NCI-H1436 (cell line): ENCODE data around the gene OR10H5.
"Not testable (repeated sequence)": the region's sequence is repeated elsewhere in the genome, so short reads cannot be mapped to it uniquely, and the experiment has no call there.

Experiments
- DNase-seq: peaks from one replicate; lab custom pipeline; 2025; lab: John Stamatoyannopoulos, UW

Gene OR10H5, protein sequence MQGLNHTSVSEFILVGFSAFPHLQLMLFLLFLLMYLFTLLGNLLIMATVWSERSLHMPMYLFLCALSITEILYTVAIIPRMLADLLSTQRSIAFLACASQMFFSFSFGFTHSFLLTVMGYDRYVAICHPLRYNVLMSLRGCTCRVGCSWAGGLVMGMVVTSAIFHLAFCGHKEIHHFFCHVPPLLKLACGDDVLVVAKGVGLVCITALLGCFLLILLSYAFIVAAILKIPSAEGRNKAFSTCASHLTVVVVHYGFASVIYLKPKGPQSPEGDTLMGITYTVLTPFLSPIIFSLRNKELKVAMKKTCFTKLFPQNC

DNA sequence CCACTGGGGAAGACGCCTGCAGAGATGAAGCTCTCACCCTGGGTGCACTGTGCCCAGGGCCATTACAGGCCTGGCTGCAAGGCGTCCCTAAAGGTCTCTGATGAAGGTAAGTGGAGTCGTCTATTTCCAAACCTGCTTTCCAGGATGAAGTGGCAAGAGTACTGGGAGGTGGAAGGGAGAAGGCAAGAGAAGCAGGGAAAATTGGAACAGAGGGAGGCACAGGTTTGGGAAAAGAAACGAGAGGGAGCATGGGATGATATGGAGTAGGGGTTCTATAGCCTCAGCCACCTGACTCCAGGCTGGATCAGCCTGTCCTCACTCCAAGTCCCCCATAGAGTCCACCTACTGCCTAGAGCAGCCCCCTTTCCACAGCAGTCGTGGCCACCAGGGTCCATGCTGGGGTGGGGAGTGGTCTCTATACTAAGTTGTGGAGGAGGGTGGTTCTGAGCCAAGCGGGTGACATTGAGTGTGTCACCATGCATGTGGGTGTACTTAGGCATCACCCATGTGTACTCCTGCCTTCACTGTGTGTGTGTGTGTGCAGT lies at the start of gene OR10H5:
OR10H5 (plus strand) TSS at position 51 of the 545 bp plus-strand sequence. CDS start 6,388 bp downstream, outside the sequence.
- no peak for DNase-seq

DNA sequence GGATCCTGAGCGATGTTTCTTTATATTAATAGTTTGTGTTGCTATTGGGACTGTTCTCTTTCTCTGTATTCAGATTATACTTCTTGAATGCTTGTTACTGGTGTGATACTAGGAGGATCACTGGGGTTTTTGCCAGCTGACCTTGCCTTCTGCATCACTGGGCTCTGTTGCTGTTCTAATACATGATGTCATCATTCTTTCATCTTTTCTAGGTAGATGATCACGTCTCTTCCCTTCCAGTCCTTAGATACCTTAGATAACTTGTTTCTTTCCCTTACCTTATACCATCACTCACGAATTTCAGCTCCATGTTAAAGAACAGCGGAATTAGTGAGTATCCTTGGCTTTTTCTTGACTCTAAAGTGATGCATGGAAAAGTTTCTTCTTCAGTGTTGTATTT lies 49.7 kb upstream of the OR10H5 start, which contains the start of gene OR10H3:
OR10H3 (plus strand) TSS at position 264 of the 400 bp plus-strand sequence. CDS start 3,408 bp downstream, outside the sequence.
- DNase-seq, result no peak

DNA sequence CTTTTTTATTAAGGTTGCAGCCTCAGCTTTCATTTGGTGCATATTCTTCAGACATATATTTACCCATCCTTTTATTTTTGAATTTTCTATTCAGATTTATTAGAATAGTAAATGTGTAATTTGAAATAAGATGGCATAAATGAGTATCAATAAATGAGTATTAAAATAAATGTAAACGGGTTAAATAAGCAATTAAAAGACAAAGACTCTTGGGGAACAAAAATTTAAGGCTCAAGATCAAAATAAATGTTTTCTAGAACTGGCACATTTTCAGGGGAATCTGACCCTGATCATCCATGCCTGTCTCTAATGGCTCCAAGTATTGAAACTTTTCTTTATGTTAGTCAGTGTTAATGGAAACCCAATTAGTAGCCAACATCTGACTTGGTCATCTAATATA lies 46.7 kb upstream of the OR10H5 start:
- no peak for DNase-seq

DNA sequence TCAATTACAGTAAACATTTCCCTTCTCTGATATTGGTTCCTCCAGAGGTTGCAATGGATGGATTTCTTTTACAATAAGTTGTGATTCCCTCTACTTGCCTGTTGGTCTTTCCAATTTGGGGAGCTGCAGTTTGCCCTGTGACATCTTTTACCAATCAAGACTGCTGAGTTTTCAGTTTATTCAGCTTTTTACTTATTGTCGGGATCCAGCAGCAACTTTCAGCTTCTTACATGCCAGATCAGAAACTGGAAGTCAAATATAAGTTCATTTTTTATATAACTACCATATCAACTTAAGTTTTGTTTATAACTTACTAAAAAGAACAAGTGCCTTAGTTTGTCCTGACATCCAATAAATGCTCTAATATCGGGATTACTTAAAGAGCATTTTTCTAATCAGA lies 39.2 kb upstream of the OR10H5 start:
- no peak for DNase-seq

DNA sequence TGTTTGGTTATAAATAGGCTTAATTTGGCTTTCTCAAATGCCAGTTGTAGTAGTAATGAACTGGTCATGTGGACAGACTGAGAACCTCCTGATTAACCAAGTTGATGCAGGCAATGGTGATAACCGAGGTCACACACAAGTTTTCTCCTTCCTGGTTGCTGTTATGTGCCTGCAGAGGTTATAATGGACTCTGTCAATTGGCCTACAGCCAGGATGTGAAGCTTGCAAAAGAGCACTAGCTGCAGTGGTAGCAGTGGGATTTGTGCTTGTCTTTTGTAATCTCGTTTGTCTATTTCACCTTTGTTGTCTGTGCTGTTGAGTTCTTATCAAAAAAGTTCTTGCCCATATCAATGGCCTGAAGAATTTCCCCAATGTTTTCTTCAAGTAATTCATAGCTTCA lies 29.1 kb upstream of the OR10H5 start:
- no peak for DNase-seq

DNA sequence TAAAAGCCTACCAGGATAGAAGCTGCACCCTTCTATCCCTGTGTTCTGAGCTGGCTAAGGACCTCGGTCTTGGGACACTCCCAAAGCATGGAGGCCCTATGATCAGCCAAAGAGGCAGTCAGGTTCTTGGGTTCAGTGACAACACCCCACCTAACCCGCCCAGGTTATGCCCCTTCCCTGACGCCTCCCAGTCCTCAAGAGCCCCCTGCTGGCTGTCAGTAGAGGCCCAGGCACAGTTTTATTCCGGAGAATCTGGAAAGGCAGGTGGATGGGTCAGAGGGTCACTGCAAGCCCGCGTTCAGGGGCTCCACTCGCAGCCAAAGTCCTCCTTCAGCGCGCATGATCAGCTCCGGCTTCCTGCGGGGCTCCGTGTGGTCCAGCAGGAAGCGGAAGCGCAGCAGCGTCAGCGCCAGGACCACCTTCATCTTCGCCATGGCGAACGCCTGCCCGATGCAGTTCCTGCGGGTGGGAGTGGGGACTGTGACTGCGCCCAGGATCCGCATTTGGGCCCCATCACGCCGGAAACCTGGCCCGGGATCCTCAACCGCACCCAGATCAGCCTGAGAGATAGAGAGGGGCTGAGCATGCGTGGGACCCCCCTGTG lies 27.4 kb upstream of the OR10H5 start:
- no peak for DNase-seq

DNA sequence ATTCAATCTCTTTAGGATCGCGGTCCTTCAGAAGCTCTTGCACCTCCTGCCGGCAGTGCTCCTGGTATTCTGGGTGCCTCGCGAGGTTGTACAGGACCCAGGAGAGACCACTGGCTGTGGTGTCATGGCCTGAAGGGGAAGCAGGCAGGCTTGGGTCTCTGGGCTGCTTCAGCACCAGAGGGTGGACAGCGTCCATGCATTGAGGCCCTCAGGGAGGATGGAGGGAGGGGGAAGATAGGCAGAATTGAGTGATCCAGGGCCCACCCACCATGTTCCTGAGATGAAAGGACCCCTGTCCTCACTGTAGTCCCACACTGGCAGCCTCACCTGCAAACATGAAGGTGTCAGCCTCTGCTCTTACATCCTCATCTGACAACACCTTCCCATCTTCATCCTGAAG lies 17.9 kb upstream of the OR10H5 start:
- DNase-seq, result no peak

DNA sequence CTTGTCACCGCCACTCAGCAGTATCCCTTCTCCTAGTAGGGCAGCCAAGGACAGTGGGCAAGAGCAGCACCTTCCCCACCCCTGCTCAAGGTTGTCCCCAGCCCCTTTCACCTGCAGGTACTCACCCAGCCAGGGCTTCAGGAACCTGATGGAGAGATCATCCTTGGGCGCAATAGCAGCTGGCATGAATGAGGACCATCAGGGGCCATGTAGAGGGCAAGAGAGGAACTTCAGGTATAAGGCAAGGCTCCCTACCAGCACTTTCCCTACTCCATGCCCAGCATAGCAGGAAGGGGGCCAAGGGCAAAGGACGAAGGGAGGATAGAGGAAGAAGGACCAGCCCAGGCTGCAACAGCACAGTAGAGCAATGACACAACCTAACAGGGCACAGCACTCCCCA lies 13.3 kb upstream of the OR10H5 start:
- not testable (repeated sequence) for DNase-seq

DNA sequence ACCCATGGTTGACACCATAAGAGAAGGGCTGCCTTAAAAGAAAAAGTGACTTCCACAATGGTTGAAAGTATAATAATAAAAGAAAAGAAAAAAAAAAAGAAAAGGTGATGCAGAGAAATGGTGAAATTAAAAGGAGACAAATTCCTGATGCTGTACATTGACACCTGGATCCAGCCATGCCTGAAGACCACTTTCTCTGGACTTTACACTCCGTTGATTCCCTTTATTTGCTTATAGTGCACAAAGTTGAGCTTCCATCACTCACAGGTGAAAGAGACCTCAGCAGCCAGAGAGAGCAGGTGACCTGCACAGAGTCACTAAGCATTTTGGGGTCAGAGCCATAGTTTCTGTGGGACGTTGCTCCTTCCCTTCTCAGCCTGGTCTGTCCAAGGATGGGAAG lies 12.2 kb upstream of the OR10H5 start:
- no peak for DNase-seq

DNA sequence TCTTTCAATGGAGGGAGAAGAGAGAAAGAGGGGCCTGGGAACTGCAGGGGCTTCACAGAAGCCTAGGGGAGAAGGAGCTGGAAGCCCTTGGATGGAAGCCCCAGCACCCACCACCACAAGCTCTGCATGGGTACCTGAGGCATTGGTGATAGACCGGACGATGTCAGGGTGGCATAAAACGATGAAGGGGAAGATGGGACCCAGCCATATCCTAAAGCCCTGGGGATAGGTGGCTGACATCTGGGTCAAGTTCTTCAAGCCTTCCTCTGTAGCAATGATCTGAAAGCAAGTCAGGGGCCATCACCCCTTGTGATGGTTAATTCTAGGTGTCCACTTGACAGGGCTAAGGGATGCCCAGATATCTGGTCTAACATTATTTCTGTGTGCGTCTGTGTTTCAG lies 11.2 kb upstream of the OR10H5 start:
- DNase-seq, result no peak

DNA sequence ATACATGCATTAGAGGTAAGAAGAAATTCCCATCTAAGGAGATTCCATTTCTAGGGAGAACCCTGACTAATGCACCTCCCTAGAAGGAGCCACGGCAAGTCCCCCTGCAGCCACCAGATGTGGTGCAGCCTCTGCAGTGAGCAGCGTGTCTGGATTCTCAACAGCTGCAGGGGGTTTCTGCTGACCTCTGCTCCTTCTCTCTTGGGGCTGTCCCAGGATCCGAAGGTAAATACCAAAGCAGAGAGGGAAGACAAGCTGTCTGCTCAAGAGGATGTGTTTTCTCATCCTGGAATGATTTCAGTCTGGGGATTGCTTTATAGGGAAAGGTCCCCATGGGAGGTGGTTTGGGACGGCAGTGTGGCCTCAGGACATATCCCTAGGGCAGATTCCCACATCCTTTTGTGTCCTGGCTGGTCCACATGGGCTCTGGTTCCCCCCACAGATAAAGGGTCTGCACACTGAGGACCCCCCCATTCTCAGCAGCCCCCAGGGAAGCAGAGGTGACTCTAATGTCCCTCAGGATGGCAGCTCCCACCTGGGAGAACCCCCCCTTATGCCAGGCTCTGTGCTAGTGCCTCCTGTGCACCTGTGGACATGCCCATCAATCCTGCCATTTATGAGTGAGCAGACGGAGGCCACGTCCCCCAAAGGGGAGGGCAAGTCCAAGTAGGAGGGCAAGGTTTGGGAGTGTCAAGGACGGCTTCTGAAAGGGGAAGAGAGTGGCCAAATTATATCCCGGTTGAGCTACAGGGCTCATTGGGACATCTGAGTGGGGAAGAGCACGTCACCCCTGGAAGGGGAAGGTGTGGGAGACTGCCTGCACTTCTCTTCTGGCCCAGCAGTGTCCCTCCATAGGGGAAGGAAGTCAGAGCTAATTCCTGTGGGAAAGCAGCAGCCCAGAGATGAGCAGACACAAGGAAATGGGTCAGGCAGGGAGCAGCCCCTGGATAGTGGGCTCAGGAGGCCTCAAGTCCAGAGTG lies 10.2 kb upstream of the OR10H5 start:
- DNase-seq, result no peak

DNA sequence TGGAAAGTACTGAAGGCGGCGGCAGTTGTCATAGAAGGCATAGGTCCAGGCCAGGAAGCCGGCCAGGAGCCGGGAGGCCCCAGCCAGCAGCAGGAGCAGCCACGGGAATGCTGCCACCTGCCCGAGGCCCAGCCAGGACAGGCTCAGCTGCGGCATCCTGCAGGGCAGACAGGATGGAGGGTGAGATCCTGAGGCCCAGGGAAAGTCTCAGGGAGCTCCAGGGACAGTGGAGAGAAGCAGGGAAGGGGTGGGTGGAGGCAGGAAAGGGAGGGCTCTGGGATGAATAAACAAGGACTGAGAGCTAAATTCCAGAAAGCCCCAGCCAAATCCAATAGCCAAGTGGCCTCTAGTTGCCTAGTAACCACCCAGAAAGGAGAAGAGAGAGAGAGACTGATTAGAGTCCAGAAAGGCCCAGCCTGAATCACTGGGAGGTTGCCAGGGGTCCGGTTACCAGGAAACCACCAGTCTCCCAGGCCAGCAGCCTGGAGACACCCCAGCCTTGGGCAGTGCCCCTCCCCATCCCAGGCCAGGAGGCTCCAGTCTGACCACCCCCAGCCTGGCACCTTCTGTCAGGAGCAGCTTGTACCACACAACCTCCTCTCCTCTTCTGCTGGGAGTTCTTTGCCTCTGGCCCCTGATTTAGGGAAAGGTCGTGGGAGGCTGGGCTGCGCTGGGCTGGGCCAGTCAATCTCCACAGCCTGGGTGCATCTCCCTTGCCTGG lies 7.5 kb upstream of the OR10H5 start:
- no peak for DNase-seq

DNA sequence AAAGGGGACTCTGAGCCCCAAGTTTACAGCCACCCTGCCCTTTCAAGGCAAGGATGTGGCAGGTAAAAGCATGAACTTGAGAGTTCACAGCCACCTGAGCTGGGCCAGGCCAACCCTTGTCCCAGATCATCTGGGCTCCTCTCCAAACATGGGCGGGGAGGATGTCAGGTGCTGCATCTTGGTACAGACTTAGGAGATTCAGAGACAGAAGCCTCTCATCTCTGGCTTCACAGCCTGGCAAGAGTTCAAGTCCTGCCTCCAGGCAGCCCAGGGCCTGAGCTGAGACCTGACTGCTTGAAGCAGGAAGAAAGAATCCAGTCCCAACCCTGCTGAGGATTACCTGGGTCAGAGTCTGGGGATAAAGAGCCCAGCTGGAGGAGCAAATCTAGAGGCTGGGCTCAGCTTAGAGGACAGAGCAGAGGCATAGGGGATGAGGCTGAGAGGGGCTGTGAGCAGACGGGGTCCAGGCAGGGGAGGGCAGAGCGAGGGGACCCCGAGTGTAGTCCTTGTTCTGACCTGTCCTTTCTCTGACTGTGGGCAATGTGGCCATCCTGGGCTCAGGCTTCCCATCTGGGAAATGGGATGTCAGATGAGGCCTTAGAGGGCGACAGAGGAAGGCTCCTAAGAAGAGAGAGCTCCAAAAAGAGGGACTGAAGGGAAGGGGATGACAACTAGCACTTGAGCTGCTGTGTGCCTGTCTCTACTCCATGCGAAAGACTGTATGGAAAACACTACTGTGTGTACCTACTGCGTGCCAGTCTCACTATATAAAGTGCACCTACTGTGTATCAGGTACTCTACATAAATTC lies 6.6 kb upstream of the OR10H5 start:
- DNase-seq, result no peak

DNA sequence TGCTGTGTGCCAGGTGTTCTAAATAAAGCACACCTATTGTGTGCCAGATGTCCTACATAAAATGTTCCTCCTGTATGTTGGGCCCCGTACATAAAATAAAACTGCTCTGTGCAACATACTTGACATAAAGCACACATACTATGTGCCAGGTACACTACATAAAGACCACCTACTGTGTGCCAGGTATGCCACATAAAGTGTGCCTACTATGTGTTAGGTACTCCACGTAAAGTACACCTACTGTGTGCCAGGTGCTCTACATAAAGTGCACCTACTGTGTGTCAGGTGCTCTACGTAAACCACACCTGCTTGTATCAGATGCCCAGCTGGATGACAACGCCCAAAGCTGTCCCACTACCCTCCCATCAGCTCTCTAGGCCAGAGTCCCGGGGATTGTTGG lies 5.8 kb upstream of the OR10H5 start:
- no peak for DNase-seq

DNA sequence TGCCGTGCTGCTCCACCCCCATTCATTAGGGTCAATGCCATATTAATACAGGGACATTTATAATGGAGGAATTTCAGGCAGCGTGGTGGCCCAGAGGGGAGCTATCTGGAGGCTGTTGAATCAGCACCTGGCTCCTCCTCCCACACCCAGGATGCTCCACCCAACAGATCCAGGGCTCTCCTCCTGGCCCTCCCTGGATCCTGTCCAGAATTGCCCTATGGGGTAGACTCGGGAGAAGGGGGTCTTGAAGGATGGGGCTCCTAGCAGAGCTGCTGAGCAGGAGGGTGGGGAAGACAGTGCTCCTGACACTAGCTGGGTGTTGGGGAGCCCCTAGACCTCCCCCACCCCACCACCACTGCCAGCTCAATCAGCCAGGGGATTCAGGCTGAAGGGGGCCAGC lies 5.2 kb upstream of the OR10H5 start:
- no peak for DNase-seq

DNA sequence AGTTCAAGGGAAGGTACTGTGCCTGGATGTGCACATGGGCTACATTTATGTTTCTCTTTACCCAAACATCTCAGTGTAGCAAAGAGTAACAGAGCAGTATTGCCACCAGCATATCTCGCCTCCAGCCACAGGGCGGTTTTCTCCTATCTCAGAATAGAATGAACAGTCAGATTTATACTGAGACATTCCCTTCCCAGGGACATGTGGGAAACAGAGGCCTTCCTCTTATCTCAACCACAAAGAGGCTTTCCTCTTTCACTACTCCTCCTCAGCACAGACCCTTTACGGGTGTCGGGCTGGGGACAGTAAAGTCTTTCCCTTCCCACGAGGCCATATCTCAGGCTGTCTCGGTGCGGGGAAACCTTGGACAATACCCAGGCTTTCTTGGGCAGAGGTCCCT lies 4.6 kb upstream of the OR10H5 start:
- DNase-seq, result not testable (repeated sequence)

DNA sequence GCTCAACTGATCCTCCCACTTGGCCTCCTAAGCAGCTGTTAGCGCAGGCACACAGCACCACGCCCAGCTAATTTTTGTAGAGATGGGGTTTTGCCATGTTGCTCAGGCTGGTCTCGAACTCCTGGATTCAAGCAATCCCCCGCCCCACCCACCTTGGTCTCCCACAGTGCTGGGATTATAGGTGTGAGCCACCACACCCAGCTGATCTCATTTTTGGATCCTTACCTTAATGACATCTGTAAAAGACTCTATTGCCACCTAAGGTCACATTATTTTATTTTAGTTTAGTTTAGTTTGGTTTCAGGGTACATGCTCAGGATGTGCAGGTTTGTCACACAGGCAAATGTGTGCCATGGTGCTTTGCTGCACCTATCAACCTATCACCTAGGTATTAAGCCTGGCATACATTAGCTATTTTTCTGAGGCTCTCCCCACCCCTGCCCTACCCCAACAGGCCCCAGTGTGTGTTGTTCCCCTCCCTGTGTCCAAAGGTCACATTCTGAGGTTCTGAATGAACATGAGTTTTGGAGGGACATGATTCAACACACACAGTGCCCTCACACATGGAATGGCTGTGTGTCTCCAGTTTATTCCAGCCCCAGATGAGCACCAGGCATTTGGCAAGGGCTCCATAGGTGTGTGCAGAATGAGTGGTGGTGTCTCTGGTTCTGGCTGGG lies 1.3 kb downstream of the OR10H5 start:
- no peak for DNase-seq

DNA sequence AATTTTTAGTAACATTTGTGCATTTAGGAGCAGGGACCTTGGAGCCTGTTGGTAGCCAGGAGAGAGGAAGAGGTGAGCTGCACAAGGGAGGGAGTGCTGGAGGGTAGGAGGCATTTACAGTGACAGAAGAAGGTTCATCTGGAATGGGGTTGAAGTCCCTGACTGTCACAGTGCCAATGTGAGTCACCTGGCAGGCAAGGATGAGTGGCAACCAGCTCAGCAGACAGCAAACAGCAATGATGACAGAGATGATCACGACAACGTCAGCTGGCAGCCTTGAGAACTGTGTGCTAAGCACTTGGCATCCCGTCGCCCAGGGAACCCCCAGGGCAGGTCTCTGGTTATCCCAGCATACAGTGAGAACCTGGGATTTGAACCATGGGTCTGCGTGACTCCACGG lies 2.6 kb downstream of the OR10H5 start:
- DNase-seq, result no peak

DNA sequence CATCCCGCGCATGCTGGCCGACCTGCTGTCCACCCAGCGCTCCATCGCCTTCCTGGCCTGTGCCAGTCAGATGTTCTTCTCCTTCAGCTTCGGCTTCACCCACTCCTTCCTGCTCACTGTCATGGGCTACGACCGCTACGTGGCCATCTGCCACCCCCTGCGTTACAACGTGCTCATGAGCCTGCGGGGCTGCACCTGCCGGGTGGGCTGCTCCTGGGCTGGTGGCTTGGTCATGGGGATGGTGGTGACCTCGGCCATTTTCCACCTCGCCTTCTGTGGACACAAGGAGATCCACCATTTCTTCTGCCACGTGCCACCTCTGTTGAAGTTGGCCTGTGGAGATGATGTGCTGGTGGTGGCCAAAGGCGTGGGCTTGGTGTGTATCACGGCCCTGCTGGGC lies 6.8 kb downstream of the OR10H5 start:
- DNase-seq, result not testable (repeated sequence)

DNA sequence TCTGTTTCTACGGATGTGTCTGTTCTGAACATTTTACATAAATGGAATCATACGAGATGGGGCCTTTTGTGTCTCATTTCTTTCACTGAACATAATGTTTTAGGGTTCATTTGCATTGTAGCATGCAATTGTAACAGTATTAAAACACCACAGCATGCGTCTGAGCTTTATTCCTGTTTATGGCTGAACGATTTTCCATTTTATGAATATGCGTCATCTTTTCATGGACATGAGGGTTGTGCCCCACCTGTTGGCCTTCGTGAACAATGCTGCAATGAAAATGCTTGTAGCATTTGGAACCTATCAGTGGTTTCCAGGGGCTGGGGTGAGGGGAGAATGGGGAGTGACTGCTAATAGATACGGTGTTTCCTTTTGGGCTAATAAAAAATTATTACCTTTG lies 22.9 kb downstream of the OR10H5 start:
- no peak for DNase-seq
